HepG2 (cell line): Measurements from ENCODE around the gene PSMB2. TPM values are rescaled to one million over a fixed set of nuclear protein-coding genes. Genes with fewer than 3 reads are reported as not detected.

Experiments
- AFF4 ChIP-seq: sonication (generic); formaldehyde crosslinking; IDR thresholded peaks from 2 replicates; pipeline ENCODE4 v1.4.0; 2020; ENCODE audit warnings: missing genetic modification reagents
- CHD2 ChIP-seq: IDR thresholded peaks from 2 replicates; pipeline ENCODE4 v1.6.1; 2011; ENCODE audit warnings: low read depth, low read length, improper control_type of control experiment
- GABPB1 ChIP-seq: IDR thresholded peaks from 2 replicates; pipeline ENCODE4 v1.6.1; 2016; ENCODE audit warnings: mild to moderate bottlenecking, missing genetic modification reagents, moderate library complexity, missing compliant biosample characterization
- HBP1 ChIP-seq: IDR thresholded peaks from 2 replicates; pipeline ENCODE4 v1.6.1; 2016; ENCODE audit warnings: low read depth, control low read depth
- IKZF4 ChIP-seq: sonication (generic); formaldehyde crosslinking; IDR thresholded peaks from 2 replicates; pipeline ENCODE4 v1.5.1; 2020; ENCODE audit warnings: borderline replicate concordance, mild to moderate bottlenecking, low read depth, missing genetic modification reagents; ENCODE audit errors: not compliant biosample characterization
- MIER2 ChIP-seq: IDR thresholded peaks from 2 replicates; pipeline ENCODE4 v1.6.1; 2016; ENCODE audit warnings: missing biosample characterization, missing genetic modification reagents
- MXD3 ChIP-seq: IDR thresholded peaks from 2 replicates; pipeline ENCODE4 v1.6.1; 2016; ENCODE audit warnings: mild to moderate bottlenecking, missing biosample characterization, missing genetic modification reagents
- RORA ChIP-seq: sonication (generic); formaldehyde crosslinking; IDR thresholded peaks from 2 replicates; pipeline ENCODE4 v1.5.0; 2020; ENCODE audit warnings: mild to moderate bottlenecking, missing genetic modification reagents, moderate library complexity
- SIX4 ChIP-seq: sonication (generic); formaldehyde crosslinking; IDR thresholded peaks from 2 replicates; pipeline ENCODE4 v1.4.0; 2020; ENCODE audit warnings: missing genetic modification reagents
- SP1 ChIP-seq, 2 experiments: fragments of 450-650 bp in 1 of 2; sonication (generic) in 1 of 2; formaldehyde crosslinking in 1 of 2; IDR thresholded peaks; 2 replicates each; pipeline versions ENCODE4 v1.4.0 to v1.6.1; 2016 to 2020; ENCODE audit warnings: missing genetic modification reagents in 1 of 2
- TERF1 ChIP-seq: sonication (generic); formaldehyde crosslinking; IDR thresholded peaks from 2 replicates; pipeline ENCODE4 v1.8.0; 2022; ENCODE audit warnings: mild to moderate bottlenecking, missing genetic modification reagents, moderate library complexity
- TFE3 ChIP-seq: IDR thresholded peaks from 2 replicates; pipeline ENCODE4 v1.6.1; 2016
- TRIM24 ChIP-seq: sonication (generic); formaldehyde crosslinking; IDR thresholded peaks from 2 replicates; pipeline ENCODE4 v1.8.0; 2022; ENCODE audit warnings: mild to moderate bottlenecking, missing genetic modification reagents
- ZNF619 ChIP-seq: sonication (generic); formaldehyde crosslinking; IDR thresholded peaks from 2 replicates; pipeline ENCODE4 v1.4.0; 2020; ENCODE audit warnings: mild to moderate bottlenecking, missing genetic modification reagents
- ZNF644 ChIP-seq: IDR thresholded peaks from 2 replicates; pipeline ENCODE4 v1.6.1; 2016; ENCODE audit warnings: low read depth
- ZNF761 ChIP-seq: sonication (generic); formaldehyde crosslinking; conservative IDR thresholded peaks from 2 replicates; pipeline ENCODE4 v1.4.0; 2020; ENCODE audit warnings: mild to moderate bottlenecking, missing genetic modification reagents
- polyA plus RNA-seq, 8 experiments: library from polyadenylated mRNA; depleted of rRNA in 3 of 8; stranded (reverse) in 7 of 8; unstranded in 1 of 8; fragments of >200 nt; fragmentation: Illumina TruSeq in 4 of 8; extraction: Trizol in 4 of 8; gene quantifications; 2 replicates each; pipeline versions ENCODE4 v1.2.1 to v1.2.3, GENCODE V29; 2011 to 2016; ENCODE audit warnings: low read depth in 4 of 8, missing spikeins in 1 of 8, mixed read lengths in 1 of 8; ENCODE audit not compliant: insufficient read depth in 1 of 8
- total RNA-seq, 5 experiments: library from RNA; depleted of rRNA; stranded (reverse); fragments of >200 nt; fragmentation: Illumina TruSeq; extraction: Trizol; gene quantifications; 2 replicates each; pipeline ENCODE4 v1.2.3, GENCODE V29; 2016; ENCODE audit warnings: low read depth in 1 of 5
- TF ChIP-seq, protein P1 (sequence below): sonication (generic); formaldehyde crosslinking; IDR thresholded peaks from 2 replicates; pipeline ENCODE4 v1.4.0; 2020; ENCODE audit warnings: missing genetic modification reagents, borderline replicate concordance

PSMB2 gene
- total and polyA plus RNA-seq, 2 of the 13 experiments (the other 11 are each of a cell fraction or from before 2014, with no cell fraction given), result 60.6 to 62.2 TPM

GRCh38 chr1:35660581-35661473 is 19.5 kb upstream of the PSMB2 start (continued):
- no peak for TF ChIP-seq SIX4 (CRISPR knock-in tag)
- 0 out of 2 replicates have a peak, but pooled peaks have one; percentile 53 for TF ChIP-seq ZNF644
- TF ChIP-seq SP1 (IDR thresholded peaks at IDR 0.05), result no peak
- no peak for TF ChIP-seq SP1 (CRISPR knock-in tag; IDR thresholded peaks at IDR 0.05)
- TF ChIP-seq CHD2, result no peak
- no peak for TF ChIP-seq TFE3
- TF ChIP-seq AFF4, result no peak
- TF ChIP-seq ZNF761 (CRISPR knock-in tag), result no peak
- 0 out of 2 replicates have a peak, but pooled peaks have one; percentile 64 for TF ChIP-seq HBP1 (CRISPR knock-in tag)
- TF ChIP-seq TERF1 (CRISPR knock-in tag), result no peak
- TF ChIP-seq ZNF619 (CRISPR knock-in tag), result no peak
- TF ChIP-seq, protein P1, sequence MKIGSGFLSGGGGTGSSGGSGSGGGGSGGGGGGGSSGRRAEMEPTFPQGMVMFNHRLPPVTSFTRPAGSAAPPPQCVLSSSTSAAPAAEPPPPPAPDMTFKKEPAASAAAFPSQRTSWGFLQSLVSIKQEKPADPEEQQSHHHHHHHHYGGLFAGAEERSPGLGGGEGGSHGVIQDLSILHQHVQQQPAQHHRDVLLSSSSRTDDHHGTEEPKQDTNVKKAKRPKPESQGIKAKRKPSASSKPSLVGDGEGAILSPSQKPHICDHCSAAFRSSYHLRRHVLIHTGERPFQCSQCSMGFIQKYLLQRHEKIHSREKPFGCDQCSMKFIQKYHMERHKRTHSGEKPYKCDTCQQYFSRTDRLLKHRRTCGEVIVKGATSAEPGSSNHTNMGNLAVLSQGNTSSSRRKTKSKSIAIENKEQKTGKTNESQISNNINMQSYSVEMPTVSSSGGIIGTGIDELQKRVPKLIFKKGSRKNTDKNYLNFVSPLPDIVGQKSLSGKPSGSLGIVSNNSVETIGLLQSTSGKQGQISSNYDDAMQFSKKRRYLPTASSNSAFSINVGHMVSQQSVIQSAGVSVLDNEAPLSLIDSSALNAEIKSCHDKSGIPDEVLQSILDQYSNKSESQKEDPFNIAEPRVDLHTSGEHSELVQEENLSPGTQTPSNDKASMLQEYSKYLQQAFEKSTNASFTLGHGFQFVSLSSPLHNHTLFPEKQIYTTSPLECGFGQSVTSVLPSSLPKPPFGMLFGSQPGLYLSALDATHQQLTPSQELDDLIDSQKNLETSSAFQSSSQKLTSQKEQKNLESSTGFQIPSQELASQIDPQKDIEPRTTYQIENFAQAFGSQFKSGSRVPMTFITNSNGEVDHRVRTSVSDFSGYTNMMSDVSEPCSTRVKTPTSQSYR (CRISPR knock-in tag), result no peak
- TF ChIP-seq TRIM24, result no peak
- TF ChIP-seq IKZF4, result no peak
- no peak for TF ChIP-seq MXD3 (CRISPR knock-in tag)
- peak; percentile 96 for TF ChIP-seq MIER2 (CRISPR knock-in tag)
- no peak for TF ChIP-seq RORA
- TF ChIP-seq GABPB1, result no peak
